ENCODE measurements around the gene DMRTC2.

Gene DMRTC2

DNA sequence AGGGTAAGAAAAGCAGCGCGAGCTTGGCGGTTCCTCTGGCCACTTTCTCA is at the start of gene DMRTC2:
DMRTC2 (plus strand) TSS at position 42 of the 50 bp plus-strand sequence. CDS start 2,387 bp downstream, outside the sequence.
- DNase-seq: no peak

DNA sequence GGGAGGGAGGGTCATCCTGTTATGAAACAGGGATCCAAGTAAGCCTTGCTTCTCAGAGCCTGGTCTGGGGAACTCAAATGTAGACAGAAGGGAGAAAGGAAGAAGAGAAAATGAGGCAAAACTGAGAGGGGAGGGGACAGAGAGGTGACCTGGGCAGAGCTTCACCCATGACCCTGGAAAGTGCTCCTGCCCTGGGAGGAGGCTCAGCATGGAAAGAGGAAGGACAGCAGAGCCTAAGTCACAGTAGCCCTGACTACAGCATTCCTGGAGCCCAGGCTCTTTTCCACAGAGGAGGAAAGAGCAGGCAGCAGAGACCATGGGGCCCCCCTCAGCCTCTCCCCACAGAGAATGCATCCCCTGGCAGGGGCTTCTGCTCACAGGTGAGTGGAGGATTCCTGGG is 48.5 kb upstream of the DMRTC2 start, which contains the start of gene CEACAM3:
CEACAM3 (plus strand) TSS at position 226 of the 400 bp plus-strand sequence; CDS start at position 317, 91 bp downstream.
- DNase-seq: no peak

DNA sequence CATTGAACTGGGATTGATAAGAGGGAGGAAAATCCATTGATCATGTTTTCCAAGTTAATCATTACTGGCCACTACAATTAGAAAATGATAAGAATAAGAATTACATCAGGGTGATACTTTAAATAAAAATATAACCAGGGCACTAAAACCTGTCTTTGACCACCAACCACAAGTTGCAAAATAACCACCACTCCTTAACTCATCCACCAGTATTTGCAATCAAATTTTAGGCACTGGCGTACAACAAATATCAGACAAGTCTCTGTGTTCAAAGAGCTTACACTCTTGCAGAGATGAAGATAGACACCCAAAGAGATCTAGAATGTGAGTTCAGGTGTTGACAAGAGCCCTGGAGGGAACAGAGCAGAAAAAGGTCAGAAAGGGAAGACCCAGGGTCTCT is 47.9 kb upstream of the DMRTC2 start:
- no peak for DNase-seq

DNA sequence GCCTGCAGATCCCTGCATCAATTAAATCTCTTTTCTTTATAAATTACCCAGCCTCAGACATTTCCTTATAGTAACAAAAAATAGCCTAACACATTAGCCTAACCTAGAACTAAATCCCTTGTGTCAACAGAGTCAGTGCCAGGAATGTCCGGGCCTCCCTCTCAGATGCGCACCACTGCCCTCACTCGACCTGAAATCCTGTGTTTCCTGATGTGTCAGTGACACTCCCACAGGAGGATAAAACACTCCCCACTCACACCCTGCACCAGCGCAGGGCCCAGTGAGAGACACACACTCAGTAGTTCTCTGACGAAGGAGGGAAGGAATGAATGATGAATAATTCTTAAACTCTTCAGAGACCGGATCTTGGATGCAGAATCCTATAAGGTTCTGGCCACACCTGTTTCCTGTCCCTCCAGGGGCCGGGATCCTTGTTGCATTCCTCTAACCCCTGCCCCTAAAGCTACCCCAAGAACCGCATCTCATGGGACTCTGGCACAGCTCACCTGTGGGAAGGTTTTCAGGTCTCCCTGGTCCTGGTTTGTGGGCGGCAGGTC is 45.3 kb upstream of the DMRTC2 start:
- DNase-seq: no peak

DNA sequence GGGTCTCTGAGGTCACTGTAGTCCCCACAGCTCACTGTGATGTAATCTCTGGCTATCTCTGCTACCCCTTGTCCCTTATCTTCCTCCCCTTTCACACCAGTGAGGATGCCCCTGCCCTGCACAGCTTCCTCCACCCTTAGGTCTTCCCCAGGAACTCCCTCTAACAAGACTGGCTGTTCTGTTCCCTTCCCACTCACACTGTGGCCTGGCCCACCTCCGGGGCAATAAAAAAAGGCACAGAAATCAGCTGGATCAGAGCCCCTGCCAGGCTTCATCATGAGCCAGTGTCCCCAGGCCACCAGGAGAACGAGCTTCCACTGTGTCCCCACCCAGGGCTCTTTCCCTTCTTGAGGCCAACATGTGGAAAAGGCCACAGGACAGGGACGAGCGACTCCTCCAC is 43.8 kb upstream of the DMRTC2 start:
- no peak for DNase-seq

DNA sequence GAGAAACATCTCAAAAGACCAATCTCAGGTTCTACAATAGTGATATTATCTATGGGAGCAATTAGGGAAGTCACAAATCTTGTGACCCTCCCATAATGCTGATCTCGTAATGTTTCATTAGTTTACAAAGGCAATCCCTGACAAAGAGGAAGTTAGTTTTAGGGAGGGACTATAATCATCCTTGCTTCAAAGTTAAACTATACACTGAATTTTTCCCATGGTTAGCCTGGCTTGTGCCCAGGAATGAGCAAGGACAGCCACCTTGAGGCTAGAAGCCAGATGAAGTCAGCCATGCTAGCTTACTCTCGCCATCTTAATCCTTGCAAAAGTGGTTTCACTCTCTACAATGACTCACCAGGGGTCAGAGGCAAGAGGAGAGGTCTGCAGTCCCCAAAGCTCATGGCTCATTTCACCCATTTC is 43.0 kb upstream of the DMRTC2 start:
- no peak for DNase-seq

DNA sequence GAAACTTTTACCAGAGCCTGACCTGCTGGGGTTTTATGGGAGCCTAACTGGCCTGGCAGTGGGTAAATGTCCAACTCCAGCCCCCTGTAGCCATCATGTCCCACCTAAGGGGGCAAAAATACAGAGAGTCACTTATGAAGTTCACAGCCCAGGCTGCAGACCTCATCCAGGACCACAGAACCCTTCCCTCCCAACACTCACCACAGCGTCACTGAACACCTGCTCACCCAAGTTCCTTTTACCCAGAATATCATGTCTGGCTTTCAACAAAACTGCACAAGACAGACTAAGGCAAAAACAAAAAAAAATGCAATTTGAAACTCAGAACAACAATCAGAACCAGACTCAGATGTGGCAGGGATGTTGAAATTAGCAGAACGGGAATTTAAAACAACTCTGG is 42.1 kb upstream of the DMRTC2 start:
- DNase-seq: no peak

DNA sequence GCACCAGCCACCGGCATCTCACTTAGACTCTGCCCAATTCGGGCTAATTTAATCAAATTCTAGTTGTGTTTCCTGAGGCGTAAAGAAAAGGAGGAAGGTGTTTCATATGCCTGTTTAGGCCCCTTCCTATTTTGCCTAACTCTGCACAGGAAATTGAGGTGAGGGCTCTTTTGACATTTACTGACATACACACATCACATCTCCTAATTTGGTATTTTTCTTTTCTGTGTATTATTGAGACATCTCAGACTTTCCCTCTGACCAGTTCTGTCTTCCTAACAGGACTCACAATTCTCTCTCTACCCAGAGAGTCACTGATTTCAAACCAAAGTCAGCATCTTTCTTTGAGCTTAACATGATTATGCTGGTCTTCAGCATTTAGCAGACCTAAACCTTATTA is 40.5 kb upstream of the DMRTC2 start:
- DNase-seq: no peak

DNA sequence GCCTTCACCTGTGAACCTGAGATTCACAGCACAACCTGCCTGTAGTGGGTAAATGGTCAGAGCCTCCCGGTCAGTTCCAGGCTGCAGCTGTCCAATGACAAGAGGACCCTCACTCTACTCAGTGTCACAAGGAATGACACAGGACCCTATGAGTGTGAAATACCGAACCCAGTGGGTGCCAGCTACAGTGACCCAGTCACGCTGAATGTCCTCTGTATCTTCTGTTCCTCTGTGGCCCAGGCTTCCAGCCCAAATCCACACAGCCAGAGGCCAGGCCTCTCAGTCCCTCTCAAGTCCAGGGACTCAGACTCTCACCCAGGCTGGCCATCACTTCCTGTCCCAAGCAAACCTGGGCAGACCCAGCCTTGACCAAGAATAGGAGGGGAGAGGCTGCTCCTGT is 37.7 kb upstream of the DMRTC2 start:
- DNase-seq: no peak

DNA sequence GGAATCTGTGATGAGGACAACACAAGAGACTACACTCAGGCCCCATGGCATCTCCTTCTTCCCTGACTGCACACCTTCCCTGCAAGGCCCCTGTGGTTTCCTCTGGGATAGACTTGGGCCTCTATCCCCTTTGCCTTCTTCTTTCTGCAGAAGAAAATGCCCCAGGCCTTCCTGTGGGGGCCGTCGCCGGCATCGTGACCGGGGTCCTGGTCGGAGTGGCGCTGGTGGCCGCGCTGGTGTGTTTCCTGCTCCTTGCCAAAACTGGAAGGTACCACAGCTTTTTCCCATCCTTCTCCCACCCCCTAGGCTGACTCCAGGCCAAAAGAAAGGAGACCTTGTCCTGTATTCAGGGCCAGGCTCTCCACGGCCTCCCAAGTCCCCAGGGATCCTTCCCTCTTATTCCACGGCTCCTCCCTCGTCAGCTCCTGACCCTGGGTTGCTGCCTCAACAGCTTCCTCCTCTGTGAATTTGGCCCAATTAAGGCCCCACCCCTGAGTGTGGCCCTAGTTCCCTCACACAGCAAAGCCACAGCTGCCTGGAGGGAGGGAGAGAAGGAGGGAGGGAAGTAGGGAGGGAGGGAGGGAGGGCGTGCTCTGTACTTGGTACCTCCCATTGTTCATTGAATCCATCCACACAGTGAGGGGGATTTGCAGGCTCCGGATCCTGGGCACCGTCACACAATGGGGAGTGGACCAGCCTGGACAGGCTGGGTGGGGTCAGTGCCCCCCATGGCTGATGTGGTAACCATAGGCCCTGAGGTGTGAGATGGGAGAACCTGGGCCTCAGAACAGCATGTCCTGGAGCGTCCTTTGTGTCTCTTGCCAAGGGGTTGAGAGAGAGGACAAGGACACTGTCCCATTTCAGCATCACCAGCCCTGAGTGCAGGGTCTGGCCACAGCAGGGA is 35.9 kb upstream of the DMRTC2 start:
- no peak for DNase-seq

DNA sequence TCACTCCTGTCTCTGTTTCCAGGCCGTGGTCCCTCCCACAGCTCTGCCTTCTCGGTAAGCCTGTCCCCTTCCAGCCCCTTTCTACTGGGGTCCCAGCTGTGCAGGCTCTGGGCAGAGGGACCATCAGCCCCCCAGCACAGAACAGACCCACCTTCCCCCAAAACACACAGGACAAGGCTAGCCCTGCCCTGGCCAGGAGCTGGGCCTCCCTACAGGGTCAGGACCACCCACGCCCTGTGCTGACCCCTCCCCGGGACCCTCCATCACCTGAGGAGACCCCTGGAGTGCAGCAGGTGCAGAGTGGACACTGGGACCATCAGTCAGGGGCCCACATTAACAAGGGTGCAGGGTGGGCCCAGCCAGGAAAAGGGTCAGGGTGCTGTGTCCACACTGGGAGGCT is 34.5 kb upstream of the DMRTC2 start:
- no peak for DNase-seq

DNA sequence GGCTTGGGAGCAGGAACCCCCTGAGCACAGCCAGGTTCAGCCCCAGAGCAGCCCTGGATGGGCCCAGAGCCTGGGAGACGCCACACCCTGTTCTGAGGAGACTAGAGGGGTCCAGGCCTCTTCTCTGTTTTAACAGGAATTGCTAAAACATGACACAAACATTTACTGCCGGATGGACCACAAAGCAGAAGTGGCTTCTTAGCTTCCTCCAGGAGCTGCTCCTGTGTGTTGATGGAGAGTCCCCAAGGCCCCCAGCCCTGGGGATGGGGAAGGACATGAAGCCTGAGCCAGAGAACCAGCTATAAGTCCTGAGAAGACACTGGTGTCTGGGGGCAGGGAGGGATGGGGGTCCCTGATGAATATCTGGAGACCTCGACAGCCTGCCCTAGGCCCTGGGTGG is 33.8 kb upstream of the DMRTC2 start:
- DNase-seq: no peak

DNA sequence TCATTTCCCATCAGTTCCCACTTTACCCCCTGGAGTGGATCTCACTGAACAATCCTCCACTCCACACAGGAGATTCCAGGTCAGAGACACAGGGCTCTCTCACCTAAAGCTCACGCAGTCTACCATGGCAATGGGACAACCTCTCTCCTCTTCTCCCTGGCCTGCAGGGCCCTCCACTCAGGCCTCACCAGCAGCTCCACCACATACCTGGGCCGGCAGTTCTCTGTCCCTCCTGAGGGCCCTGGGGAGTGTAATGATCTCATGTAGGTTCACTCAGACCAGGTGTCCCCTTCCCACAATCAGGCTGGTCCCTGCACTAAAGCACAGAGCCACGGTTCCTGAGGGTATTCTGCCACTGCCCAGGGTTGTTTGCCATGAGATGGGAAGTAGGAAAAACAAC is 32.9 kb upstream of the DMRTC2 start:
- DNase-seq: no peak

DNA sequence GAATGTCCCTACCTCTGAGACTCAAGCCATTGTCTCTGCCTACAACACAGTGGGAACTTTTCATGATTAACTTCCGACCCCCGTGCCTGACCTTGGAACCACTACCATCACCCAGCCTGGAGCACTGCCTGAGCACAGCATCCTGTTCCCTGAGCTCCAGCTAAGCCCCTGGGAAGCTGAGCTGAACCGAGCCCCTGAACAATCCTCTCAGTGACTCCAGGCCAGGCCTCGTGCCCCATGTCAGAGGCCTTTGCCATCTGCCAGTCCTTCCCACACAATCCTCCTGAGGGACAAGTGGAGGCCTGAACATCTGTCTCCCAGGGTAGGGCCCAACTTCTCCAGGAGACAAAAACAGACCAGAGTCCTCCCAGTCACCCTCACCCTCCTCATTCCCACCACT is 30.9 kb upstream of the DMRTC2 start:
- no peak for DNase-seq

DNA sequence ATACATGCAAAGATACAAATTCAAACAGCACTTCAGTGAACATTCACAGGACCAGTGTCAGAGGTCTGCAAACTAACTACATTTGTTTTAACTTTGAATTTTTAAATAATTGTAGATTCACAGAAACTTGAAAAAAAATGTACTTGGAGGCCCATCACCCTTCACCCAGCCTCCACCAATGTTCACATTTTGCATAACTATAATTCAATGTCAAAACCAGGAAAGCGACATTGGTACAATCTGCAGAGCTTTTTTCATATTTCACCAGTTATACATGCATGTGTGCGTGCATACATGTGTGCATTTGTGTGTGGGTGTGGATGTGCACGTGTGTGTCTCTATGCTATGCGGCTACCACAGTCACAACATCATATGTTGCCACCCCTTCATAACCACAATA is 29.5 kb upstream of the DMRTC2 start:
- no peak for DNase-seq

DNA sequence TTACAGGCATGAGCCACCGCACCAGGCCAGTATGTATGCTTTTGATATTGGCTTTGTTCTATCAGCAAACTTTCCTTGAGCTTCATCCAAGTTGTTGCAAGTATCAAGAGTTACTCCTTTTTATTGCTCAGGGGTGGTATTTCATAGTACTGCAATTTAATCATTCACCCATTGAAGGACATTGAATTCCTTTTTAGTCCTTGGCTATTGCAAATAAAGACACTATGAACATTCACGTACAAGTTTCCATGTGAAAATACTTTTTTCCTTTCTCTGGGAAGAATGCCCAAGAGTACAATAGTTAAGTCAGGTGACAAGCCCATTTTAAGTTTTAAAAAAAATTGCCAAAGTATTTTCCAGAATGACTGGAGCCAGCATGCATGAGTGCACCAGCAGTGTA is 28.1 kb upstream of the DMRTC2 start:
- DNase-seq: no peak

DNA sequence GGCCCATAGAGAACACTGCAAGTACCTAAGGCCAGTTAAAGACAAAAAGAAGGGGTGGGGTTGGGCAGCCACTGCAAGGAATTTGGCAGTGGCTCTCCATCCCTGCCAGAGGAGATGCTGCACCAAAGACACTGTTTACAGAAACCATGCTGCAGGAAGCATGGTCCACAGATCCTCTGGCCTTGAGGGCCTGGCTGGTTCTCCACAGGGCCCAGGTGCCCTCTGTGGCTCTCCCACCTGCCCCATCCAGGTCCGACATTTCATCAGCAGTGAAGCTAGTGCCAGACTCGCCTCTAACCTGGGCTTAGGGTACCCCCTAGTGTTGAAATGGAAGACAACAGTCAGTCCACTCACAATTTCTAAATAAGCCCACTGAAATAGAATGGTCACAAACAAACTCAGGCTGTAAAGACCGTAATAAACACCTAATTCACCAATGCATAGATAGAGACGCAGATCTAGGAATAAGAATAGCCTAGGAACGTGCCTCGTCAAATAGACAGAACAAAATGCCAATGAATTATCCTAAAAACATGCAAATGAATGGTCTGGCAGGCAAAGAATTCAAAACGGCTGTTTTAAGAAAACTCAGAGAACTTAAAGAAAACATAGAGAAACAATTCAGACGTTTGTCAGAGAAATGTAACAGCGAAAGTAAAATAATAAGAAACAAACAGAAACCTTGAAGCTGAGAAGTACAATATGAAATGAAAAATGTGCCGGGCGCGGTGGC is 23.7 kb upstream of the DMRTC2 start:
- DNase-seq: peak; percentile 15 to 34

DNA sequence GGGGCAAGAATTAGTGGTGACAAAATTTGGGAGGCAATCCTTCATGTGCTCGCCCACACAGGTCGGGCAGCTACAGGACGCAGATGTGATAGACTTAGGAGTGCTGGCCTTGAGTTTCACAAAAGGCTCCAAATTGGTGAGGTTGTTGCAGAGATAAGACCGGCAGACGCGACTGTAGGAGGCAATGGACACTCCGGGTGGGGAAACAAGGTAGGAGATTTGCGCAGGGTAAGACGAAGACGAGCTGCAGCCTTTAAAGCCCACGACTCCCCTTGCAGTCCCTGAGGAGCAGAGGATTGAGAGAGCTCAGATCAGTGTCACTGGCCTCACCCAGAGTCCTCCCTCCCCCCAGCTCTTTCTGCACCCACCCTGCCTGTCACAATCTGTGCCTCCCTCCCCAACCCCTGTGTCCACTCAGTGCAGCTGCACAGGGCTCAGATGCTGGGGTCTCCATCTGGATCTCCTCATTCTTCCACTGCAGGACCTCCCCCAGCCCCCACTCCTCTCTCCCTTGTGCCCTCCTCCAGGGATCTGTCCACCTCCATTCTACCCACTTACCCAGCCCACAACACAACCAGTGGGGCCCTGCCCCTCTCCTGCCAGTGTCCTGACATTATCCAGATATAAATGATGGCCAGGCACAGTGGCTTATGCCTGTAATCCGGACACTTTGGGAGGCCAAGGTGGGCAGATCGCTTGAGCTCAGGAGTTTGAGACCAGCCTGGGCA is 6.7 kb upstream of the DMRTC2 start:
- DNase-seq: no peak

DNA sequence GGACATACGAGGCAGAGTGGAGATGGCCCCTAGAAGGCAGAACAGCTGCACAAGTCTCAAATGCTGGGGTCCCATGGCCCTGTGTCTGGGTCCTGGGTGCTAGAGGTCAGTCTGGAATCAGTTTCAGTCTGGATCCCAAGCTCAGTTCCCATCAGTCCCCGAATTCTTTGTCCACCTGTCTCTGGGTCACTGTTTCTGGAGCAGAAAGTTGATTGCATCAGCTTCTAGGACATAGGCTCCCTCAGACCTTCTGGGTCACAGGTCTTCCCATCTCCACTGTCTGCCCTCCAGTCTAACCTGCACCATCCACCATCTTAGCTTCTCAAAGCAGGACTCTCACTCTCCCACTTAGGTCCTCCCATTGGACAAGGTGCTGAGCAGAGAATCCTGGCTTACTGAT is 5.6 kb upstream of the DMRTC2 start:
- DNase-seq: no peak

DNA sequence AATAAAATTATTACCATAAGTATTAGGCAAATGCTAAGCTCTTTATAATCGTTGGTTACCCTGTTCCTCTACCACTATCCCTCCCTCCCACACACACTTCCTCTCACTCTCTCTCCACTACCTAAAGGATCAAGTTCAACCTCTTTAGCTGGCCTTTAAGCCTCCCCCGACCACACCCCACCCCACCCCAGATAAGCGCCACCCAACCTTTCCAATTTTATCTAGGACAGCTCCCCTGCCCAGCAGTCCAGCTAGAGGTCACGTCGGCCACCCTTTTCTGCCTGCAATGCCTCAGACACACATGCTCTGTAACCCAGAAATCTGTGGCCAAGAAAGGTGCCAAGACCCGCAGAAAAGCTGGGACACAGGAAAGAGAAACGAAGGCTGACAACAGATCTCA is 1.5 kb upstream of the DMRTC2 start:
- DNase-seq: no peak

DNA sequence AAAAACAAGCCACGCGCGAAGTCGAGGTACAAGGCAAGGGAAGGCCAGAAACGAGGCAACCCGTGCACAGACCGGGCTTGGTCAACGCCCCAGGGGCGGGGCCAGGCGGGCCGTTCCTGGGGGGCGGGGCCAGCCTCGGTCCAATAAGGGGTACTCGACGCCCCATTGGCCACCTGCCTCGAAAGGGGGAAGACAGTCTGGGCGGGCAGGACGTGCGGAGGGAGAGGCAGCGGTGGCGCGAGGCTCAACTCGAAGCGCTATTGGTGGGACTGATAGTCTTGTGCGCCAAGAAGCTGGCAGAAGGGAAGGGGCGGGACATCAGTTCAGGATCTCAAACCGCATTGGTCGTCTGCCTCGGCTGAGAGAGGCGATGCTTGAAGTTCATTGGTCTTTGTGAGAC is 241 bp upstream of the DMRTC2 start, which contains the start of gene LYPD4:
LYPD4 (minus strand) TSS at position 83 of the 400 bp plus-strand sequence. CDS start 5,398 bp downstream, outside the sequence.
- DNase-seq: no peak

DNA sequence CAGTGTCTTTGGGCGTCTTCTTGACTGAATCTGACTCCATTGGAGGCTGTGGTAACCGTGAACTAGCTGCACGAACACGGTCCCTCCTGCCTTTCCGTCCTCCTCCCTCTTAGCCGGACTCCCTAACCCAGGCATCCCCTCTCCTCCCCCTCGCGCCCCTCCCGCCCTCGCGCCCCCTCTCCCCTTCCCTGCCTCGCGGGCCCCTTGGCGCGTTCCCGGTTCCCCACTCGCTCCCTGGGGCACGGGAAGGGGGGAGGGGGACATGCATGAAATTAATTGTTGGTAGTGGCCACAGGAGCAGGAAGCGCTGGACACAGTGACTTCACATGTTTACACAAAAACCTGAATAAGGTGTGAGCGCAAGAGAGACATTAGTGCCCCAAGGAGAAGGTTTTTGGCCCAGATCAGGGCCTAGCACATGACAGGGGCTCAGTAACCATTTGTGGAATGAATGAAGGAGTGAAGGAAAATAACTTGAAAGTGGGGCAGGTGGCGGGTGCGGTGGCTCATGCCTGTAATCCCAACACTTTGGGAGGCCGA is 279 bp downstream of the DMRTC2 start:
- no peak for DNase-seq

DNA sequence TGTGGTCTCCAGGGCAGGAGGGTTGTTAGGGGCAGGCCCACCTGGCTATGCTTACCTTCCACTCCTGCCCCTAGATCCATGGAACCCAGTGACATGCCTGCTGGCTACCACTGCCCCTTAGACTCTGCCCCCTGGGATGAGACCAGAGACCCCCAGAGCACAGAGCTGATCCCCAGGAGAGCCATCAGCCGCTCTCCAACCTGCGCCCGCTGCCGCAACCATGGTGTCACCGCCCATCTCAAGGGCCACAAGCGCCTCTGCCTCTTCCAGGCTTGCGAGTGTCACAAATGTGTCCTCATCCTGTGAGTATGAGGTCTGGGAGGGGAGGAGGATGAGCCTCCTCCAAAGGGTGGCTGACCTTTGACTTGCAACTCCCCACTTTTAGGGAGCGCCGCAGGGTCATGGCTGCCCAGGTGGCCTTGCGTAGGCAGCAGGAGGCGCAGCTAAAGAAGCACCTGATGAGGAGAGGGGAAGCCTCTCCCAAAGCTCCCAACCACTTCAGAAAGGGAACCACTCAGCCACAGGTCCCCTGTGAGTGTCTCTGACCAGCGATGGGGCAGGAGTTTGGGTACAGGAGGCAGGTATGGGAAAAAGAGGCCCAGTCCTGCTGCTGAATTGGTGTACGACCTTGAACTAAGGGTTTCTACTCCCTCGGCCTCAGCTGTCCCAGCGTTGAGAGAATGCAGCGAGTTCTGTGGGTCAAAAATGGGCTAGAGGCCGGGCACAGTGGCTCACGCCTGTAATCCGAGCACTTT is 2.7 kb downstream of the DMRTC2 start:
- no peak for DNase-seq
